Hypothalamus (tissue), 51 donors: ENCODE data around the gene ZNF573.
"Not testable (repeated sequence)": the region's sequence is repeated elsewhere in the genome, so short reads cannot be mapped to it uniquely, and the experiment has no call there.

ENCODE experiments used
- DNase-seq, 51 donors: peaks; one replicate each; lab custom pipeline; 2025; lab: John Stamatoyannopoulos, UW

Gene ZNF573

DNA sequence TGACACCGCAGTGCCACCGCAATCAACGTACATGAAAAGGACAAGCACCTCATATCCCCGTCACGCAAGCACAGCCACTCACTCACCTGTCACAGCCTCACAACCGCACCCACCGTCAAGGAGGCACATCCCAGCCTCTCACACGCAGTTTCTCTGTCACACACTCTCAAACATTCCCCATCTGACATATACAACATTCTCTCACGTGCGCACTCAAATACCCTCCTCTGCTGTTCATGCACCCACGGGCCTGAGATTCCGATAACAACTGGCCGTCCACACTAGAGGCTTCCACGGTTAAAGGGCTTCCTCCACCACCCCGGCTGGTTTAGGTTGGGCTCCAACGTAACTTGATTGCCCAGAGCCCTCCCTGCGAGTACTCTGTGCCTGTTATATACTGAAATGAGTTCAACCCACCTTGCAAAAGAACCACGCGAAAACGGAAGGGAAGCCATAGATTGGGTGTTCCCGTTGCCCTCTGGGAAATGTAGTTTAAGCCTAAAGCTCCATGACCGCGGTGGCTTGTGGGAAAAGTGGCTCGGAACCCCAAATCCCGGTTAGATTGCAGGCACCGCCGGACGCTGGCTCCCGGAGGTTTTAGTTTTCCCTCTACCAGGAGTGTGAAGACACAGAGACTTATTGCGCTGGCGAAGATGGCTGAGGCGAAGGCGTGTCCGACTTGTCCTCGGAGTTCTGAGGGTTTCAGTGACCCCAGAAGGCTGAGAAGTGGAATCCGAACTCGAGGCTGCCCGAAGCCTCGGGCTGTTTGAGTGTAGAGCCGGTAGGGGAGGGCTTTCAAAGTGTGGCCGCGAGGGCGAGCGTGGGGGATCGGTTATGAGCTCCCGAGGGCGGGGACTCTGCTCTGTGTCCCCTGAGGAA, at the start of gene ZNF573:
TSS of gene ZNF573 (minus strand) at position 460 of the 879 bp plus-strand sequence. CDS start 5,857 bp downstream, outside the sequence.
- peak; percentile 24 to 92 (median 77) for DNase-seq

DNA sequence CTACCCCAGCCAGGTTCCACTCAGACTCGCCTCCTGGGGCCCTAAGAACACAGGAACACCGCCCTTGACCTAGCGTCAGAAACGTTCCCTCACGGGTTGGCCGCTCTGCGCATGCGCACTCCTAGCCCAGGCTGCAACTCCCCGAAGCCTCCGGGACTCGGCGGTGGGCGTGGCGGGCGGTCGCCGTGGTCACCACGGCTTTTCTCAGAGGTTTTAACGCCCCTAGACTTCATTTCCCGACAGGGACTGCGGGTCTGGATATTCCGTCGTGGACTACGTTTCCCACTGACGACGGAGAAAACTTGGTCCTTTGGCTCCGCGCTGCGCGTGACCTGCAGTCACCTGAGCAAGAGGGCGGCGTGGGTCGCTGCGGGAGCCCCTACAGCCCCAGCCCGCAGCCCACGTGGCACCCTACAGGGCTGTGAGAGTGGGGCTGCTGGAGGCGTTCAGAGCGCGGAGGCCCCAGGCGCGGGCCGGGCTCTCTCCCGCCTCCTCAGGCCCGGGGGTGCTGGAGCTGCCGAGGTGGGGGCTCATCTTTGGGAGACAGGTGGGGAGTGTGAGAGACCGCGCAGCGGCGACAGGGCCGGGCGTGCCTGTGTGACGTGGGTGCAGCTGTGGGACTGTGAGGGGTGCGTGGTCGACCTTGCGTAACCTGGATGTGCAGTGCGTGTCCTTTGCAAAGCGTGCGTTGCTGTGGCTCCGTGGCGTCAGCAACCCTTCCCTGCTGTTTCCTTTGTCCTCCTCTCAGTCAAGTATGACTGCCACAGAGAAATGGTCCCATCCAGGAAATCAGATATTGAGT, 38.0 kb upstream of the ZNF573 start:
- DNase-seq = peak; percentile 1 to 82 (median 60)

DNA sequence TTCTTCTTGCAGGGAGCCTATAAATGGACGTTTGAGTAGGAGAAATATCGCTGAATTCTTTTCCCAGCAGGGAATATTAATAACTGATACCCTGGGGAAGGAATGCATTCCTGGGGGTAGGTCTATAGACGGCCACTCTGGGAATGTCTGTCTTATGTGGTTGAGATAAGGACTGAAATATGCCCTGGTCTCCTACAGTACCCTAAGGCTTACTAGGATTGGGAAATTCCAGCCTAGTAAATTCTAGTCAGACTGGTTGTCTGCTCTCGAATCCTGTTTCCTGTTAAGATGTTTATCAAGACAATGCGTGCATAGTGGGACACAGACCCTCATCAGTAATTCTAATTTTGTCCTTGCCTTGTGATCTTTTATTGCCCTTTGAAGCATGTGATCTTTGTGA, 36.2 kb upstream of the ZNF573 start:
- not testable (repeated sequence) for DNase-seq

- DNase-seq = no peak
Measured at GRCh38 chr19:37813340-37813739, 34.0 kb upstream of the ZNF573 start.

- no peak for DNase-seq
Measured at GRCh38 chr19:37809366-37809765, 30.0 kb upstream of the ZNF573 start.

DNA sequence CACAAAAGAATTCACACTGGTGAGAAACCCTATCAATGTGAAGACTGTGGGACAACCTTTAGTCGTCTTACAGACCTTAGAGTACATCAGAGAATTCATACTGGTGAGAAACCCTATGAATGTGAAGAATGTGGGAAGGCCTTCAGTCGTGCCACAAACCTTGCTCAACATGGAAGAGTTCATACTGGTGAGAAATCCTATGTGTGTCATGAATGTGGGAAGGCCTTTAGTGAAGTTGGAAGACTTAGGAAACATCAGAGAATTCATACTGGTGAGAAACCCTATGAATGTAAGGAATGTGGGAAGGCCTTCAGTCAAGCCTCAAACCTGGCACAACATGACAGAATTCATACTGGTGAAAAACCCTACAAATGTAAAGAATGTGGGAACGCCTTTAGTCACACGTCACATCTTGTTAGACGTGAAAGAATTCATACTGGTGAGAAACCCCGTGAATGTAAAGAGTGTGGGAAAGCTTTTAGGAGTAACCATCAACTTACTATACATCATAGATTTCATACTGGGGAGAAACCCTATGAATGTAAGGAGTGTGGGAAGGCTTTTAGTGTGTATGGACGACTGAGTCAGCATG, 24.0 kb upstream of the ZNF573 start:
- DNase-seq = no peak

GRCh38 chr19:37790244-37790925, 11.0 kb upstream of the ZNF573 start:
- no peak for DNase-seq

DNA sequence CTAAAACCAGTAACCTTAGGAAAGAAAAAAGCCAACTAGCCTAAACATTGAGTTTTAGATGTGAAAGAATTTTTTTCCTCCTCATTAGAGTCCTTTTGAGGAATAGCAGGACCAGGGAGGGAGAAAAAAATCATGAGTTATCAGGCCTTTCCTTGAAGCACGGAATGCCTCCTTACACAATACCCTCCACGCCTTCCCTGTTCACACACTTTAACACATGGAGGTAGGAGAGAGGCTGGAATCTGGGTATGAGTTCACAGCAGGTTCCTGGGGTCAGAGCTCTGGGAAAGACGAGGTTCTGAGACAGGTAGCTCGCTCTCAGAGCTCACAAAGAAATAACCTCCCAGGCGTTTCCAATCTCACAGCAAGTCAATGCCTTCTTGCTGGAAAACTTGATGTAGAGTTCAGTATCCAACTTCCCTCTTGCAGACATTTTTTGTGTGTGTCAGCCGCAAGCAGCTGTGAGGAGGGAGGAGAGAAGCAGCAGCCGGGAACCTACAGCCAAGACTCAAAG, 716 bp downstream of the ZNF573 start:
- peak in 4 of 51 donors; percentile 6 to 24 (median 16) for DNase-seq

DNA sequence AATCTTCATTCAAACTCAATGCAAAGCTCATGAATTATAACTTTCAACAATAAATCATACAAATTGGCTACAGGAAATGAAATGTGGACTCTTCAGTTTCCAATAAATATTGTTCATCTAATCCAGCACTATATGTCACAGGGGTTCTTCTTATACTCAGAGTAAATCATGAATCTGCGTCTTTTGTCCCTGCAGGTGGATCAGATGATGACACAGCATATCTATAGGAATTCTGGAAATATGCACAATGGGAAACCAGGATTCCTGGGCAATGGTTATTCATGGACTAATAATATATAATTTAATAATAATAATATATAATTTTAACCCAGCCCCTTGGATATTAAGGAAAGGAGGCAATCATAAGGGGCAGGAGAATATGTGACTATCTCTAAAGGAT, 8.4 kb downstream of the ZNF573 start:
- DNase-seq = no peak

GRCh38 chr19:37763488-37763887, 15.9 kb downstream of the ZNF573 start:
- no peak for DNase-seq

- DNase-seq = not testable (repeated sequence)
Measured at GRCh38 chr19:37757683-37758082, 21.7 kb downstream of the ZNF573 start.

DNA sequence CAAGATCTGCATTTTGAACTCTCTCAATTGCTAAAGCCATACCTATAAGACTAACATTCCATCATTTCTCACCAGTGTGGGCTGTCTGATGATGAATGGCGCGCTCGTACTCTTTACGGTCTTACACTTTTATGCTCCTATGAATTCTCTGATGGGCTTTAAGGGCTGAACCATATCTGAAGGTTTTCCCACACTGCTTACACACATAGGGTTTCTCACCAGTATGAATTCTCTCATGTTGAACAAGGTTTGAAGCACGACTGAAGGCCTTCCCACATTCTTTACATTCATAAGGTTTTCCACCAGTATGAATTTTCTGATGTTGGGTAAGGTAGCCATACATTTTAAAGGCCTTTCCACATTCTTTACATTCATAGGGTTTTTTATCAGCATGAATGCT, 41.0 kb downstream of the ZNF573 start:
- DNase-seq = no peak

- DNase-seq = no peak
Measured at GRCh38 chr19:37725181-37725580, 54.2 kb downstream of the ZNF573 start.

GRCh38 chr19:37719927-37720265, 59.5 kb downstream of the ZNF573 start:
- no peak for DNase-seq

- DNase-seq = peak; percentile 32 to 92 (median 80)
Measured at GRCh38 chr19:37719111-37719926, 60.1 kb downstream of the ZNF573 start, which contains the start of gene ZNF607. TSS of gene ZNF607 (minus strand) at chr19:37719761. CDS start at chr19:37711618, 8,143 bp downstream.

DNA sequence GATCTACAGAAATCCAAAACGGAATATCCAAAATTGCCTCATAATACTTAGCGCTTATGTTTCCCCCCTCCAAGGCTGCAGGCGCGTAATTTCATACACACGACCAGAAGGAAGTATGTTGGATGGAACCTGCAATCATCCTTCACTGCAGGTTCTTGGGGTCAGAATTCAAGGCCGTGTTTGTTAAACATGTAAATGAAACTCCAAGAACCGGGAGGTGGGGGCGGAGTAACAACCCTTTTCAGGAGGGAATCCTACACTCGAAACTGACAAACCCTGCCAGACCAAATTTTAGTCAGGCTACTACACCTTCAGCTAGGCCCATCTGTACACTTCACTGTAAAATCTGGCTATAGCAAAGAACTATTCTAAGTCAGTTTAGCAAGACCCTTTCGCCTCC, 61.1 kb downstream of the ZNF573 start:
- peak in 4 of 51 donors; percentile 0 to 25 (median 8) for DNase-seq

DNA sequence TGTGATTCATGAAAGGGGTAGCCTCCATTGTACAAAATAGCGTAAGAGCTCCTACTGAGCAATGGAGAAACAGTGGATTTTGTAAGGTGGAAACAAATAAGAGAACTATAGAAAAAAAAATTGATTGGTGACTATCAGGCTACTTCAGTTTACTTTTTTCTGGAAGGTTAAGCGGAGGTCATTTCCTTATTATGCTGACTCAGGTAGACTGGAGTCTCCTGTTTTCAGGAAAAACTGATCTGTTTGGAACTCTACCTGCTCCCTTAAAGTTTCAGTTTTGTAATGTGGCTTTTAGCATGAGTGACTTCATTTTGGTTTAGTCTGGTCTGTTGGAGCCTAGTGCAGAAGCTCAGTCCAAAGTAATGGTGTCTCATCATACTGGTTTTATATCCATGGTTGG, 63.2 kb downstream of the ZNF573 start:
- no peak for DNase-seq

GRCh38 chr19:37706052-37706605, 73.3 kb downstream of the ZNF573 start:
- DNase-seq = no peak

- DNase-seq = no peak
Measured at GRCh38 chr19:37699057-37699456, 80.3 kb downstream of the ZNF573 start.
